ENCODE data around the gene WNT7A. TPM values are rescaled to one million over a fixed set of nuclear protein-coding genes. Genes with fewer than 3 reads are reported as not detected.

The WNT7A gene
- total RNA-seq, 4 donors from 2014 or later = 0.17 TPM; not detected in 3

DNA sequence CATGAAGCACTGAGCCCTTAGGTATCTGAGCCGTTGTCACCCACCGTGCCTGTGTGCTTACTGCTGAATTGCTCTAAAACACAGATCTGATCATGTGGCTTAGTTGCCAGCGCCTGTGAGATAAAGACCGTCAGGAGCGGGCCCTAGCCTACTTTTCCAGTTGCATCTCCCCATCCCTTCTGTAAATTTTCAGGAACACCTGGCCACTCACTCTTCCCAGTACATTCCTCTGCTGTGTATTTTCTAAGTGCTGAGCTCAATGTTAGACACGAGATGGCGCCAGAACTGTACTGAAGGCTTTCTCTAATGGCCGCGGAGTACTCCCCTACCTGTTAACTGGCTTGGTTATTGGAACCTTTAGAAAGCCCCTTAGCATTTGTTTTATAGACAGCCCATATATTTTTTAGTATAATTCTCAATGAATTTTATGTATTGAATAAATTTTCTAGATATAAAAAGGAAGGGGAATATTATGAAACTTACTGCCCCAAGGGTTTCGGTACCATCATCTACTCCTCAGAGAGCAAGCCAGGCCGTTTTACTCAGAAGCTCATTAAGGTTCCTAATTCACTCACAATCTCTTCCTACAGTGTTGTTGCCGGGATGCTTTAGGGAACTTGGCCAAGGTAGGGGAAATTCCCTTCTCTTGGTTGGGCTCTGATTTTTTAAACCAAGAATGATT is 16.7 kb upstream of the WNT7A start:
- TF ChIP-seq, protein P1, sequence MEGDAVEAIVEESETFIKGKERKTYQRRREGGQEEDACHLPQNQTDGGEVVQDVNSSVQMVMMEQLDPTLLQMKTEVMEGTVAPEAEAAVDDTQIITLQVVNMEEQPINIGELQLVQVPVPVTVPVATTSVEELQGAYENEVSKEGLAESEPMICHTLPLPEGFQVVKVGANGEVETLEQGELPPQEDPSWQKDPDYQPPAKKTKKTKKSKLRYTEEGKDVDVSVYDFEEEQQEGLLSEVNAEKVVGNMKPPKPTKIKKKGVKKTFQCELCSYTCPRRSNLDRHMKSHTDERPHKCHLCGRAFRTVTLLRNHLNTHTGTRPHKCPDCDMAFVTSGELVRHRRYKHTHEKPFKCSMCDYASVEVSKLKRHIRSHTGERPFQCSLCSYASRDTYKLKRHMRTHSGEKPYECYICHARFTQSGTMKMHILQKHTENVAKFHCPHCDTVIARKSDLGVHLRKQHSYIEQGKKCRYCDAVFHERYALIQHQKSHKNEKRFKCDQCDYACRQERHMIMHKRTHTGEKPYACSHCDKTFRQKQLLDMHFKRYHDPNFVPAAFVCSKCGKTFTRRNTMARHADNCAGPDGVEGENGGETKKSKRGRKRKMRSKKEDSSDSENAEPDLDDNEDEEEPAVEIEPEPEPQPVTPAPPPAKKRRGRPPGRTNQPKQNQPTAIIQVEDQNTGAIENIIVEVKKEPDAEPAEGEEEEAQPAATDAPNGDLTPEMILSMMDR (IDR thresholded peaks at IDR 0.05; ENCODE audit: low read depth) = no peak

DNA sequence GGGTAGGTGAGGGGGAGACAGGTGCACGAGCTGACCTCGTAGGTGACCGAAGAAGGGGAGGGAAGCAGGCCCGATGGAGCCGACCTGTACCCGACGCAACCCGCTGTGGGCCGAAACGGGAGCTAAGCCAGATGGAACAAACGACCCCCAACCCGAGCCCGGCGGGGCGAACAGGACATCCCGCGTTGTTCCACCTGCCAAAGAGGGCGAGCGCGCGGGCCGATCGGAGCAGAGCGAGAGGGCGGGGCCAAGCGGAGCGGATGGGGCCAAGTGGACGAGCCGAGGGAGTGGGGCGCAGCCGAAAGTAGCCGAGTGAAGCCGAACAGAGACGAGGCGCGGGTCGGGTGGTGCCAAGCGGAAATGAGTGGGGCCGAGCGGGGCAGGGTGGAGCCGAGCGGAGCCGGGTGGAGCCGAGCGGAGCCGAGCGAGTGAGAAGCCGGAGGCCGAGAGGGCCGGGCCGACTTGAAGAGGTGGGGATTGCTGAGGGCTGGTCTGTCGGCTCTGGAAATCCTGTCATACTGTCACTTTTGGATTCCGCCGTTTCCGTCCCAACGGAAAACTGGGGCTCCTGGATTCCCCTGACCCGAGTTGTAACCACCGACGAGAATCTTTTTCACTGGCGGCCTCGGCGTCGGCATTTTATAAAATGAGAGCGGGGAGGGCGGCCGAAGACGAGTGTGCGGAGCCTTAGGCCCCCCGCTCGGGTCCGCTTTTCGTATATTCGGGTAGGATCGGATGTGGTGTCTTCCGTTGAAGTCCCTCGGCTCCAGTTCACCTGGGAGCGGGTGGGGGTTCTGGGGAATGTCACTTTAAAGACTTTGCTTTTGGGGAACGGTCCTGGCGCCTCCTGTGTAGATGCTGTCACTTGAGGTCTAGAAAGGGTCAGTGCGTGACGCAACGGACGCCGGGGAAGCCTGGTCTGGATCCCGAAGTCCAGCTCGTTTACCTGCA is 15.6 kb upstream of the WNT7A start:
- TF ChIP-seq, protein P1 (IDR thresholded peaks at IDR 0.05; ENCODE audit: low read depth) = no peak

DNA sequence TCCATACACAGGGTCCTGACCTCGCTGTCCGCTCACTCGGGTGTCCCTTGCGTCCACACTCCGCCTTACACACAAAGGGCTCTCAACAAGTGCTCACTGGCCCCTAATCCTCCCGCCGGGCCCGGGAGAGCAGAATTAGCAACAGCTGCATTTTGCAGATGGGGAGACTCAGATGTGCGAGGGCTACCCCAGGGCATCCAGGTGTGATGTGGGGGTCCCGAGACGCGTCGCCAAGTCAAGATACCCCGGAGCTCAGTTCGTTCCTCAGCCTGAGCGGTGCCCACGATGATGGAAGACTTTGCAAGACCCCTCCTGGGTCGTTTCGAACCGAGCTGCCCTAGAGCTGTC is 14.9 kb upstream of the WNT7A start:
- TF ChIP-seq, protein P1 (IDR thresholded peaks at IDR 0.05; ENCODE audit: low read depth) = no peak

DNA sequence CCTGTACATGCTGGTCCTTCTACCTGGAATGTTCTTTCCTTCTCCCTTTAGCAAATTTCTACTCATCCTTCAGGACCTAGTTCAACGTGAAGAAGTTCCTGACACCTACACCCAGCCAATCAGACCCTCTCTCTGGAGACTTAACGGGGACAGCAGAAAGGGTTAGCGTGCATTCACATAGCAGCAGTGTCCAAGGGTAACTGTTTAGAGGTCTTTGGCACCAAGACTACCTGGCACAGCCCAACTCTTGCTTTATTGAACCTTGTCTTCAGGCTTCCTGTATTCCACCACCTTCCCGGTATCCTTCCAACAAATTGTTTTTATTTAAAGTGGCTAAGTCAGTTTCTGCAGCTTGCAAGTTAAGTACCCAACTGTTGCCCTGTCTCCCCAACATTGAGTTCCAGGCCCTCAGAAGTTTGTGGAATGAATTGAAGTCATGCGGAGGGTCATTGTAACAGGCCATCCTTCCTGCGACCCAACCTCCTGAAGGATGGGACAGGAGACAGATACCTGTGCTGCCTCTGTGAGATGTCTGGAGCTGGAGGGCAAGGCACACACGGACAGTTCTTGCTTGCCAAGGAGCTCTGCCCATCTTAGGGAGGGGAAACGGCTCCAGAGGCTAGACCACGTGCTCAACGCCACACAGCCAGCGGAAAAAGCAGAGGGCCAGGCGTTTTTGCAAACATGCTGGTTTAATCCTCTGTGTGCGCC is 14.4 kb upstream of the WNT7A start:
- TF ChIP-seq, protein P1 (IDR thresholded peaks at IDR 0.05; ENCODE audit: low read depth) = no peak

DNA sequence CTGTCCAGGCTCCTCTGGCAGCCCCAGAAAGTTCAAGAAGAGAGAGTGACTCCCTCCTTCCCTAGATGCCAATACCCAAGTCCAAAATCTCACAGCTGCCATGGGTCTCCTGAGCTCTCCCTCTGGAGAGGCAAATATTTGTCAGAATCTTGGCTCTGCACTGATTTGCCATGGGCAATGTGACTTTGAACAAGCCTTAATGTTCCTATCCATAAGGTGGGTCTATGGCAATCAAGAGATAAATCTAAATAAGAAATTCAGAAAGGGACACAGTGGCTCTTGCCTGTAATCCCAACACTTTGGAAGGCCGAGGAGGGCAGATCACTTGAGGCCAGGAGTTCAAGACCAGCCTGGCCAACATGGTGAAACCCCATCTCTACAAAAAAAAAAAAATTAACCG is 12.4 kb upstream of the WNT7A start:
- TF ChIP-seq, protein P1 (IDR thresholded peaks at IDR 0.05; ENCODE audit: low read depth) = no peak

DNA sequence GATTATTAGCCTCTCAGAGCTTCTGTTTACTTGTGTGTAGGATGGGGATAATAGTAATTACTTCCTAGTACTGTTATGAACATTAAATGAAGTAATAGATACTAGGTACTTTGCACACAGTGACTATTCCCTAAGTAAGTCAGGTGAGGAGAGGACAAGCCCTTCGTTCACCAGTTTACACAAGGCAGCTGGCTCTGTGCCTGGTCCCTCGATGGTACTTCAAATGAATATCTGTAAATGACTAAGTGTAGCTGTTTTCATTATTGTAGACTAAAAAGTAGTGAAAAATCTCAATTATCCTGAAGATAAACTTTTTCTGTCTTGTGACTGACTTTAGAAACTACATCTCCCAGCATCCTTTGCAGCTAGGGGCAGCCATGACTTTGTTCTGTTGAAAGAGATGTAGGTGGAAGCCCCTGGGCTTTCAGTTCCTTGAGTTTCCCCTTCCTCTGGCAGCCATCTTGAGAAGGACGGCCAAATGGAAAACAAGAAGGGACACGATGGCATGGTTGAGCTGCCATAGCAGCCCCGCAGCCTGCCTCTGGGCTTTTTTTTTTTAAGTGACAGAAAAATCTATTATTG is 11.7 kb upstream of the WNT7A start:
- TF ChIP-seq, protein P1 (IDR thresholded peaks at IDR 0.05; ENCODE audit: low read depth) = no peak

All from subcutaneous adipose tissue (tissue), 4 donors.